IMR-90 (cell line): ENCODE results near the gene AHNAK. TPM values are rescaled to one million over a fixed set of nuclear protein-coding genes. Genes with fewer than 3 reads are reported as not detected.

ENCODE experiments used
- ATAC-seq: fragments of 200-7000 bp; cut with Tn5 transposase; 2 replicates; pipeline ENCODE4 v1.9.1; 2020; ENCODE audit warnings: low read depth, mild to moderate bottlenecking, moderate library complexity
- BruUV-seq: library from RNA; stranded (reverse); fragments of 400-500 nt; replicated peaks from 2 replicates; lab custom pipeline; 2021; lab: Mats Ljungman, UMichigan
- CTCF ChIA-PET: fragments of 300-600 bp; formaldehyde crosslinking; extraction: SDS; loops from one replicate; lab custom pipeline; 2021; ENCODE audit warnings: antibody characterized with exemption; lab: Yijun Ruan, JAX
- POLR2A ChIA-PET: fragments of 300-600 bp; sonication (Branson Sonifier 250); formaldehyde crosslinking; loops from one replicate; lab custom pipeline; 2022; ENCODE audit warnings: antibody characterized with exemption; ENCODE audit not compliant: unreplicated experiment; lab: Charles Lee
- DNase-seq: peaks from one replicate; pipeline ENCODE4 v3.0.0; 2013
- H2AFZ ChIP-seq: replicated peaks from 2 replicates; pipeline ENCODE3; 2013; ENCODE audit warnings: low read length, mild to moderate bottlenecking; ENCODE audit not compliant: poor library complexity
- H2AK5ac ChIP-seq: 2 replicates; pipeline ENCODE4 v1.6.1; 2013; ENCODE audit warnings: low read depth, low read length, inconsistent platforms
- H2AK9ac ChIP-seq: replicated peaks from 2 replicates; pipeline ENCODE3; 2013; ENCODE audit warnings: mild to moderate bottlenecking, low read depth, low read length, moderate library complexity; ENCODE audit not compliant: poor library complexity
- H2BK120ac ChIP-seq: 2 replicates; pipeline ENCODE4 v1.6.1; 2013; ENCODE audit warnings: low read depth, low read length, inconsistent platforms
- H2BK15ac ChIP-seq: 3 replicates; pipeline ENCODE4 v1.6.1; 2013; ENCODE audit warnings: low read depth, low read length, inconsistent platforms
- H2BK20ac ChIP-seq: 2 replicates; pipeline ENCODE4 v1.6.1; 2013; ENCODE audit warnings: low read depth, mild to moderate bottlenecking, inconsistent platforms, low read length, moderate library complexity
- H2BK5ac ChIP-seq: 2 replicates; pipeline ENCODE4 v1.6.1; 2013; ENCODE audit warnings: mild to moderate bottlenecking, low read depth, low read length, inconsistent platforms; ENCODE audit not compliant: poor library complexity, severe bottlenecking
- H3K14ac ChIP-seq: replicated peaks from 2 replicates; pipeline ENCODE4 v1.6.1; 2013; ENCODE audit warnings: low read depth, low read length, inconsistent platforms
- H3K18ac ChIP-seq: 2 replicates; pipeline ENCODE4 v1.6.1; 2013; ENCODE audit warnings: low read depth, low read length, control low read depth
- H3K23ac ChIP-seq: 2 replicates; pipeline ENCODE4 v1.6.1; 2013; ENCODE audit warnings: low read depth, low read length, inconsistent platforms
- H3K27ac ChIP-seq: 2 replicates; pipeline ENCODE4 v1.5.1; 2013; ENCODE audit warnings: mild to moderate bottlenecking, control low read depth, low read length; ENCODE audit not compliant: insufficient read depth
- H3K27me3 ChIP-seq: 2 replicates; pipeline ENCODE4 v1.6.1; 2013; ENCODE audit warnings: low read length; ENCODE audit not compliant: control insufficient read depth, insufficient read depth
- H3K36me3 ChIP-seq: 2 replicates; pipeline ENCODE4 v1.6.1; 2013; ENCODE audit warnings: low read length, mixed read lengths; ENCODE audit not compliant: control insufficient read depth, insufficient read depth
- H3K4ac ChIP-seq: 2 replicates; pipeline ENCODE4 v1.6.1; 2013; ENCODE audit warnings: low read depth, low read length, inconsistent platforms
- H3K4me1 ChIP-seq: 2 replicates; pipeline ENCODE4 v1.6.1; 2013; ENCODE audit warnings: low read length, mixed read lengths; ENCODE audit not compliant: control insufficient read depth, insufficient read depth
- H3K4me2 ChIP-seq: 2 replicates; pipeline ENCODE4 v1.6.1; 2013; ENCODE audit warnings: low read depth, mild to moderate bottlenecking, control low read depth, low read length, moderate library complexity
- H3K4me3 ChIP-seq: 2 replicates; pipeline ENCODE4 v1.5.1; 2013; ENCODE audit warnings: low read depth, mild to moderate bottlenecking, control low read depth, low read length, moderate library complexity; ENCODE audit not compliant: insufficient read depth
- H3K56ac ChIP-seq: 2 replicates; pipeline ENCODE4 v1.6.1; 2013; ENCODE audit warnings: low read length, inconsistent platforms; ENCODE audit not compliant: insufficient read depth; ENCODE audit errors: extremely low read depth
- H3K79me1 ChIP-seq, 2 experiments: 2 replicates each; pipeline ENCODE4 v1.6.1; 2013; ENCODE audit warnings: low read length in 2 of 2, inconsistent platforms in 1 of 2, low read depth in 1 of 2
- H3K9ac ChIP-seq: 2 replicates; pipeline ENCODE4 v1.6.1; 2013; ENCODE audit warnings: low read depth, low read length, control low read depth
- H3K9me1 ChIP-seq: 2 replicates; pipeline ENCODE4 v1.6.1; 2013; ENCODE audit warnings: low read length, inconsistent platforms; ENCODE audit not compliant: insufficient read depth
- H3K9me3 ChIP-seq: 2 replicates; pipeline ENCODE4 v1.6.1; 2013; ENCODE audit warnings: low read length; ENCODE audit not compliant: control insufficient read depth, insufficient read depth
- H4K20me1 ChIP-seq: 2 replicates; pipeline ENCODE4 v1.6.1; 2013; ENCODE audit warnings: low read length, inconsistent platforms; ENCODE audit not compliant: insufficient read depth
- H4K5ac ChIP-seq: 2 replicates; pipeline ENCODE4 v1.6.1; 2013; ENCODE audit warnings: mild to moderate bottlenecking, low read depth, low read length, control low read depth
- H4K8ac ChIP-seq, 2 experiments: 2 replicates each; pipeline ENCODE4 v1.6.1; 2013; ENCODE audit warnings: low read depth in 2 of 2, low read length in 2 of 2, control low read depth in 1 of 2, inconsistent platforms in 1 of 2
- H4K91ac ChIP-seq: 2 replicates; pipeline ENCODE4 v1.6.1; 2013; ENCODE audit warnings: low read depth, low read length, inconsistent platforms; ENCODE audit not compliant: insufficient read depth
- BHLHE40 ChIP-seq: fragments of 150-350 bp; IDR thresholded peaks from 2 replicates; pipeline ENCODE4 v1.6.1; 2016; ENCODE audit warnings: mild to moderate bottlenecking, low read depth, low read length
- CEBPB ChIP-seq: IDR thresholded peaks from 2 replicates; pipeline ENCODE4 v1.6.1; 2012; ENCODE audit warnings: low read depth, low read length, improper control_type of control experiment
- CHD1 ChIP-seq: IDR thresholded peaks from 2 replicates; pipeline ENCODE4 v1.6.1; 2012; ENCODE audit warnings: low read depth, low read length, improper control_type of control experiment
- FOS ChIP-seq: fragments of 150-350 bp; IDR thresholded peaks from 2 replicates; pipeline ENCODE4 v1.6.1; 2016; ENCODE audit warnings: low read depth, low read length
- MAFK ChIP-seq: IDR thresholded peaks from 2 replicates; pipeline ENCODE4 v1.6.1; 2012; ENCODE audit warnings: low read depth, low read length, improper control_type of control experiment
- NFE2L2 ChIP-seq: fragments of 150-350 bp; IDR thresholded peaks from 2 replicates; pipeline ENCODE4 v1.6.1; 2016; ENCODE audit warnings: low read depth, mild to moderate bottlenecking, low read length
- RAD21 ChIP-seq: IDR thresholded peaks from 2 replicates; pipeline ENCODE4 v1.6.1; 2012; ENCODE audit warnings: low read length, improper control_type of control experiment
- RCOR1 ChIP-seq: IDR thresholded peaks from 2 replicates; pipeline ENCODE4 v1.6.1; 2012; ENCODE audit warnings: mild to moderate bottlenecking, low read length, improper control_type of control experiment; ENCODE audit not compliant: insufficient replicate concordance
- RFX5 ChIP-seq: IDR thresholded peaks from 2 replicates; pipeline ENCODE4 v1.8.0; 2012; ENCODE audit warnings: low read depth, mild to moderate bottlenecking, low read length, moderate library complexity
- SMC3 ChIP-seq: fragments of 150-350 bp; IDR thresholded peaks from 2 replicates; pipeline ENCODE4 v1.6.1; 2016; ENCODE audit warnings: low read depth, mild to moderate bottlenecking, antibody characterized with exemption, low read length, moderate library complexity
- WGBS, 2 experiments: methylation state at CpG; one replicate each; pipeline versions ENCODE4 v1.1.5 to v1.1.7; 2013; ENCODE audit warnings: missing lambda C conversion rate in 2 of 2; ENCODE audit not compliant: insufficient read length in 1 of 2; ENCODE audit errors: extremely low coverage in 2 of 2; 5-methylcytosine and 5-hydroxymethylcytosine counted together
- dilution Hi-C: fragments of 300-500 bp; cut with HindIII; formaldehyde crosslinking; loops from one replicate; pipeline ENCODE4 v1.14.3; 2018; ENCODE audit warnings: low sequenced_read_pairs; ENCODE audit not compliant: unreplicated experiment
- in situ Hi-C: fragments of 300-500 bp; cut with MboI; formaldehyde crosslinking; loops from 3 replicates; pipeline ENCODE4 v1.14.3; 2019; ENCODE audit warnings: low sequenced_read_pairs, inconsistent platforms, mixed read lengths
- intact Hi-C: fragments of 100-400 bp; cut with micrococcal nuclease; formaldehyde crosslinking; loops from 2 replicates; pipeline ENCODE4 v1.10.0; 2022
- polyA plus RNA-seq, 3 experiments: library from polyadenylated mRNA; depleted of rRNA; stranded (reverse); fragments of >200 nt; gene quantifications; 2 replicates each; pipeline ENCODE4 v1.2.3, GENCODE V29; 2012; ENCODE audit warnings: low replicate concordance in 1 of 3
- total RNA-seq: library from RNA; depleted of rRNA; stranded (reverse); fragments of >200 nt; gene quantifications from 2 replicates; pipeline ENCODE4 v1.2.3, GENCODE V29; 2012
- TF ChIP-seq, protein P1 (sequence below): fragments of 150-350 bp; IDR thresholded peaks from 2 replicates; pipeline ENCODE4 v1.6.1; 2016; ENCODE audit warnings: low read depth, mild to moderate bottlenecking, low read length, moderate library complexity, borderline replicate concordance
- TF ChIP-seq, protein P2 (sequence below): fragments of 150-350 bp; IDR thresholded peaks from 2 replicates; pipeline ENCODE4 v1.6.1; 2017; ENCODE audit warnings: mild to moderate bottlenecking, antibody characterized with exemption, low read length, low read depth
- TF ChIP-seq, protein P3 (sequence below): conservative IDR thresholded peaks from 2 replicates; pipeline ENCODE4 v1.5.1; 2012; ENCODE audit warnings: mild to moderate bottlenecking, low read depth, low read length, improper control_type of control experiment

AHNAK gene
- total and polyA plus RNA-seq, 2 of the 4 experiments (the other 2 are of a cell fraction) = 95.1 to 695 TPM

DNA sequence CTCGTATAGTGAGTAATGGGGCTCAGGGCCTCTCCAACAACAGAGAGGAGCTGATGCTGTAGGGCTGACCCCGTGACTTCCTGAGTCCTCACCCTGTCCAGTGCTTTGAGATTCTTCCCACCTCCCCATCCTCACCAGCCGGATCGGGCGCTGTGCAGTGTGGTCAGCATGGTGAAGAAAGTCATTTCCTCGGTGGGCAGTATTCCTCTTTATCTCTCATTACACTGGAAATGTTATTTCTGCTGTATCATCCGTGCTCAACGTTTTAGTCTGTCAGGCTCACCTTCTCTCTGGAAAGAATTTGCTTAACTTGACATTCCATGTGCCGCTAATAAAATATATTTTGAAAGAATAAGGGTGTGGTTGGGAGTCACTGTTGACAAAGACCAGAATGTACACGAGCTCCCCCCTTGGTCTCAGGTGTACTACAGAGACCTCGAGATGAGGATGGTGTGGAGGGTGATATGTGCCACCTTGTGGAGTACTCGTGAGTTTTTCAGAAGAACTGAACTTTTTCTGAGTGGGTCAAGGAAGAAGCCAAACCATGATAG, 153.5 kb downstream of the AHNAK start:
- in situ Hi-C loops (loop anchor here (10.0 to 25.0 kb wide), 2 partner anchors 302 to 469 kb away; no protein-coding TSS in a partner anchor), intact Hi-C loops (no loop called here), dilution Hi-C loops (no loop called here)
- WGBS, 2 experiments = 80% methylated on average over 1 of the region's 12 CpGs; no CpG with 5 or more reads in 1 of the 2 experiments
- H3K14ac ChIP-seq = no peak overlapping the region
- no peak overlapping the region for H2AFZ ChIP-seq
- no peak overlapping the region for H3K56ac ChIP-seq
- no peaks in the 10 kb centered on the region for H4K20me1 ChIP-seq
- H3K4me1 ChIP-seq = peaks cover 10% of the 10 kb centered on the region; the same call in 1 of the 2 replicates
- no peaks in the 10 kb centered on the region for H3K9me3 ChIP-seq
- H3K9ac ChIP-seq = no peak overlapping the region
- no peak overlapping the region for H3K23ac ChIP-seq
- H2BK5ac ChIP-seq = no peak overlapping the region
- no peak overlapping the region for H2BK20ac ChIP-seq
- H4K91ac ChIP-seq = no peak overlapping the region
- POLR2A ChIA-PET = no interaction called here
- no peak overlapping the region for H2BK120ac ChIP-seq
- H3K27ac ChIP-seq = no peak overlapping the region
- no peak overlapping the region for H4K8ac ChIP-seq
- no peaks in the 10 kb centered on the region for H3K9me1 ChIP-seq
- CTCF ChIA-PET = interaction anchor here (1.1 to 1.4 kb wide), 3 partner anchors 32 to 167 kb away, joined by 3 to 5 read pairs (median 4); no protein-coding TSS in a partner anchor
- no peak overlapping the region for H4K5ac ChIP-seq
- ATAC-seq = no peak
- TF ChIP-seq NFE2L2 (no peak), FOS (no peak), RFX5 (no peak), RAD21 (no peak), SMC3 (no peak), BHLHE40 (no peak), CHD1 (no peak), RCOR1 (no peak), MAFK (no peak), CEBPB (no peak)
- TF ChIP-seq, protein P1, sequence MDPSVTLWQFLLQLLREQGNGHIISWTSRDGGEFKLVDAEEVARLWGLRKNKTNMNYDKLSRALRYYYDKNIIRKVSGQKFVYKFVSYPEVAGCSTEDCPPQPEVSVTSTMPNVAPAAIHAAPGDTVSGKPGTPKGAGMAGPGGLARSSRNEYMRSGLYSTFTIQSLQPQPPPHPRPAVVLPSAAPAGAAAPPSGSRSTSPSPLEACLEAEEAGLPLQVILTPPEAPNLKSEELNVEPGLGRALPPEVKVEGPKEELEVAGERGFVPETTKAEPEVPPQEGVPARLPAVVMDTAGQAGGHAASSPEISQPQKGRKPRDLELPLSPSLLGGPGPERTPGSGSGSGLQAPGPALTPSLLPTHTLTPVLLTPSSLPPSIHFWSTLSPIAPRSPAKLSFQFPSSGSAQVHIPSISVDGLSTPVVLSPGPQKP = no peak
- TF ChIP-seq, protein P2, sequence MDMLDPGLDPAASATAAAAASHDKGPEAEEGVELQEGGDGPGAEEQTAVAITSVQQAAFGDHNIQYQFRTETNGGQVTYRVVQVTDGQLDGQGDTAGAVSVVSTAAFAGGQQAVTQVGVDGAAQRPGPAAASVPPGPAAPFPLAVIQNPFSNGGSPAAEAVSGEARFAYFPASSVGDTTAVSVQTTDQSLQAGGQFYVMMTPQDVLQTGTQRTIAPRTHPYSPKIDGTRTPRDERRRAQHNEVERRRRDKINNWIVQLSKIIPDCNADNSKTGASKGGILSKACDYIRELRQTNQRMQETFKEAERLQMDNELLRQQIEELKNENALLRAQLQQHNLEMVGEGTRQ = no peak
- TF ChIP-seq, protein P3, sequence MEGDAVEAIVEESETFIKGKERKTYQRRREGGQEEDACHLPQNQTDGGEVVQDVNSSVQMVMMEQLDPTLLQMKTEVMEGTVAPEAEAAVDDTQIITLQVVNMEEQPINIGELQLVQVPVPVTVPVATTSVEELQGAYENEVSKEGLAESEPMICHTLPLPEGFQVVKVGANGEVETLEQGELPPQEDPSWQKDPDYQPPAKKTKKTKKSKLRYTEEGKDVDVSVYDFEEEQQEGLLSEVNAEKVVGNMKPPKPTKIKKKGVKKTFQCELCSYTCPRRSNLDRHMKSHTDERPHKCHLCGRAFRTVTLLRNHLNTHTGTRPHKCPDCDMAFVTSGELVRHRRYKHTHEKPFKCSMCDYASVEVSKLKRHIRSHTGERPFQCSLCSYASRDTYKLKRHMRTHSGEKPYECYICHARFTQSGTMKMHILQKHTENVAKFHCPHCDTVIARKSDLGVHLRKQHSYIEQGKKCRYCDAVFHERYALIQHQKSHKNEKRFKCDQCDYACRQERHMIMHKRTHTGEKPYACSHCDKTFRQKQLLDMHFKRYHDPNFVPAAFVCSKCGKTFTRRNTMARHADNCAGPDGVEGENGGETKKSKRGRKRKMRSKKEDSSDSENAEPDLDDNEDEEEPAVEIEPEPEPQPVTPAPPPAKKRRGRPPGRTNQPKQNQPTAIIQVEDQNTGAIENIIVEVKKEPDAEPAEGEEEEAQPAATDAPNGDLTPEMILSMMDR = no peak
- peaks cover 10% of the 10 kb centered on the region for H3K27me3 ChIP-seq
- no peak overlapping the region for H3K18ac ChIP-seq
- no peak overlapping the region for H3K4me3 ChIP-seq
- H3K4ac ChIP-seq = no peak overlapping the region
- no peaks in the 10 kb centered on the region; a peak in 1 of 4 replicates for H3K79me1 ChIP-seq
- BruUV-seq = no TSS peak
- no peak overlapping the region for H2BK15ac ChIP-seq
- H2AK9ac ChIP-seq = no peak overlapping the region
- no peak overlapping the region; the same call in 1 of the 2 replicates for H2AK5ac ChIP-seq
- no peak for DNase-seq
- no peaks in the 10 kb centered on the region for H3K36me3 ChIP-seq
- H3K4me2 ChIP-seq = no peak overlapping the region
